Neural crest cell (in vitro differentiated cells): Measurements from ENCODE around the gene CCDC40. TPM values are rescaled to one million over a fixed set of nuclear protein-coding genes. Genes with fewer than 3 reads are reported as not detected.

Source experiments
- DNase-seq: peaks from one replicate; pipeline ENCODE4 v3.0.0; 2021; ENCODE audit warnings: low read depth, mixed read lengths, low spot score
- H3K27ac Mint-ChIP-seq: one replicate; pipeline ENCODE4 v1.8.0; 2021; ENCODE audit warnings: mild to moderate bottlenecking, mixed read lengths; ENCODE audit not compliant: unreplicated experiment
- H3K27me3 Mint-ChIP-seq: 2 replicates; pipeline ENCODE4 v1.8.0; 2021; ENCODE audit warnings: low read depth, mild to moderate bottlenecking, mixed read lengths
- H3K36me3 Mint-ChIP-seq: 2 replicates; pipeline ENCODE4 v1.8.0; 2021; ENCODE audit warnings: low read depth, mild to moderate bottlenecking, mixed read lengths
- H3K4me1 Mint-ChIP-seq: 2 replicates; pipeline ENCODE4 v1.8.0; 2021; ENCODE audit warnings: mixed read lengths
- H3K4me3 Mint-ChIP-seq: one replicate; pipeline ENCODE4 v1.8.0; 2021; ENCODE audit warnings: mild to moderate bottlenecking, mixed read lengths
- H3K9me3 Mint-ChIP-seq: 2 replicates; pipeline ENCODE4 v1.8.0; 2021; ENCODE audit warnings: mixed read lengths
- CTCF ChIP-seq: fragments of 200-600 bp; sonication (generic); conservative IDR thresholded peaks from 2 replicates; pipeline ENCODE4 v1.5.0; 2021; ENCODE audit warnings: antibody characterized with exemption, mild to moderate bottlenecking
- total RNA-seq: library from RNA; stranded (reverse); gene quantifications from 2 replicates; pipeline ENCODE4 v1.2.1, GENCODE V29; 2021

CCDC40 gene
- total RNA-seq, 1 donor from 2014 or later: 22.7 TPM

GRCh38 chr17:79990051-79990592 lies 46.3 kb upstream of the CCDC40 start:
- no peak for TF ChIP-seq CTCF
- Mint-ChIP-seq H3K36me3 (no peaks in the 10 kb centered on the region), H3K9me3 (no peaks in the 10 kb centered on the region), H3K4me3 (no peak overlapping the region), H3K27me3 (peaks cover 4% of the 10 kb centered on the region), H3K4me1 (peaks cover 58% of the 10 kb centered on the region), H3K27ac (peak overlapping the region; percentile 47)
- DNase-seq: no peak

GRCh38 chr17:79990704-79991103 lies 45.7 kb upstream of the CCDC40 start:
- peaks cover 4% of the 10 kb centered on the region for H3K27me3 Mint-ChIP-seq
- peak overlapping the region; percentile 65 for H3K4me3 Mint-ChIP-seq
- H3K36me3 Mint-ChIP-seq: no peaks in the 10 kb centered on the region
- peaks cover 53% of the 10 kb centered on the region for H3K4me1 Mint-ChIP-seq
- no peak for DNase-seq
- peak overlapping the region; percentile 47 for H3K27ac Mint-ChIP-seq
- TF ChIP-seq CTCF: no peak
- H3K9me3 Mint-ChIP-seq: no peaks in the 10 kb centered on the region

- peaks cover 4% of the 10 kb centered on the region for H3K27me3 Mint-ChIP-seq
- peak; percentile 74 for TF ChIP-seq CTCF
- peak overlapping the region; percentile 47 for H3K27ac Mint-ChIP-seq
- no peaks in the 10 kb centered on the region for H3K36me3 Mint-ChIP-seq
- peak; percentile 77 for DNase-seq
- no peaks in the 10 kb centered on the region for H3K9me3 Mint-ChIP-seq
- peak overlapping the region; percentile 65 for H3K4me3 Mint-ChIP-seq
- peaks cover 47% of the 10 kb centered on the region for H3K4me1 Mint-ChIP-seq
Observed at GRCh38 chr17:79991140-79991923, 45.1 kb upstream of the CCDC40 start.

GRCh38 chr17:79991924-79992648 lies 44.4 kb upstream of the CCDC40 start:
- H3K9me3 Mint-ChIP-seq: no peaks in the 10 kb centered on the region
- H3K27me3 Mint-ChIP-seq: peaks cover 4% of the 10 kb centered on the region
- peak overlapping the region; percentile 84 for H3K4me3 Mint-ChIP-seq
- H3K4me1 Mint-ChIP-seq: peaks cover 51% of the 10 kb centered on the region
- H3K27ac Mint-ChIP-seq: peak overlapping the region; percentile 69
- peak; percentile 48 for TF ChIP-seq CTCF
- peak; percentile 40 for DNase-seq
- no peaks in the 10 kb centered on the region for H3K36me3 Mint-ChIP-seq

GRCh38 chr17:79992649-79993389 lies 43.6 kb upstream of the CCDC40 start:
- no peak for TF ChIP-seq CTCF
- no peak for DNase-seq
- H3K36me3 Mint-ChIP-seq: no peaks in the 10 kb centered on the region
- H3K4me3 Mint-ChIP-seq: peak overlapping the region; percentile 84
- peaks cover 52% of the 10 kb centered on the region for H3K4me1 Mint-ChIP-seq
- H3K27me3 Mint-ChIP-seq: peaks cover 4% of the 10 kb centered on the region
- H3K27ac Mint-ChIP-seq: peak overlapping the region; percentile 84
- H3K9me3 Mint-ChIP-seq: no peaks in the 10 kb centered on the region
